ENCODE data around the gene PLEKHF1. TPM values are rescaled to one million over a fixed set of nuclear protein-coding genes. Genes with fewer than 3 reads are reported as not detected.

Gene PLEKHF1
- total RNA-seq, 2 donors from 2014 or later, result 2.6 to 2.8 TPM

DNA sequence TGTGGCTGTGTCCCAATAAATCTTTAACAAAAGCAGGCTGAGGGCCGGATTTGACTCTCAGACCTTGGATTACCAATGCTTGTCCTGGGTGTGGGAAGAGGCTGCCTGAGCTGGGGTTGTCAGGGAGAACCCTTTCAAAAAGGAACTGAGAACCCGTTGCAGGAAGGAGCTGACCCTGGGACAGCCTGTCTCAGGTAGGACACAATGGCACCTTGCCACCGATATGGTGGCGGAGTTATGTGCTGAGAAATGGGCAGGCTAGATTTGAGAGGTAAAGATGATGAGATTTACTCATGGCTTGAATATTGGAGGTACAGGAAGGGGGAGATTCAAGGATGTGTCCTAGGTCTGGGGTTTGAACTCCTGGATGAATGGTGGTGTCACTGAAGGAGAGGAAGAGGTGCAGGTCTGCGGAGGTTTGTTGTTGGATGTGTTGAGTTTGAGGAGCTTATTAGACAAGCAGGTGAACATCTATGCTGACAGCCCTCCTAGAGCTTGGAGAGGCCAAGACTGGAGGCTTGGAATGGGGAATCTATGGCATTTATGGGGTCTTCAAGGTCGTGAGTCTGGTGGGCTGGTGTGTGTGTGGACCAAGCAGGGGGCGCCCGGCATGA lies 7.2 kb downstream of the PLEKHF1 start:
- H3K4me1 ChIP-seq (ENCODE audit: control insufficient read depth, insufficient read depth, low read length), result no peaks in the 10 kb centered on the region
- no peak for DNase-seq
- H3K27ac Mint-ChIP-seq, result no peak overlapping the region

DNA sequence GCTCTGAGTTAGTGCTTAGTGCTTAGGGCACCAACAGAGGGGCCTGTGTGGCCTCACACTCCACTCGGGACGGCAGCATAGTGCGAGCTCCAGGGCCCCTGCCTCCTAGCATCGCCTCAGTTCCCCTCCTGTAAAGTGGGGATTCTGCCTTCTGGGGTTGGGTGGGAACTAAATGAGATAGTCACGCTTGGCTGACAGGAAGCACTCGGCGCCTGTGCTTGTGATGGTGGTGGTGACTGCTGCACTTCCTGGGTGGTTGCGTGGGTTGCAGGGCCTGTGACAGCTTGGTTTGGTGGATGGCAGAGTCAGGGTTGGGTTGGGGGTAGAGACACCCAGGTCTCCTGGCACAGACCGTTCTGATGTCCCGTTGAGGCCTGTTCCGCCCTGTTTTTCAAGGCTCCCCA lies 7.7 kb downstream of the PLEKHF1 start:
- Histone ChIP-seq H3K27me3 (ENCODE audit: control insufficient read depth, insufficient read depth, low read length, poor library complexity, severe bottlenecking) (no peaks in the 10 kb centered on the region), H3K4me3 (ENCODE audit: low read length) (no peak overlapping the region), H3K9me3 (ENCODE audit: control insufficient read depth, low read length) (no peaks in the 10 kb centered on the region), H3K9ac (ENCODE audit: extremely low read depth, low read length, poor library complexity, severe bottlenecking) (no peak overlapping the region), H3K27ac (ENCODE audit: low read depth, low read length) (no peak overlapping the region), H3K36me3 (ENCODE audit: control insufficient read depth, insufficient read depth, low read length) (no peaks in the 10 kb centered on the region), H3K4me1 (ENCODE audit: control insufficient read depth, insufficient read depth, low read length) (no peaks in the 10 kb centered on the region)
- H3K36me3 Mint-ChIP-seq (ENCODE audit: low read depth), result no peaks in the 10 kb centered on the region
- H3K4me3 Mint-ChIP-seq, result no peak overlapping the region
- no peaks in the 10 kb centered on the region for H3K4me1 Mint-ChIP-seq
- no peak overlapping the region for H3K27ac Mint-ChIP-seq
- no peaks in the 10 kb centered on the region for H3K9me3 Mint-ChIP-seq
- no peak for DNase-seq
- 92 to 95% methylated on average over 6 to 11 of the region's 11 CpGs for WGBS, 2 experiments (ENCODE audit: insufficient coverage in 1 of 2, insufficient read length in 1 of 2)
- TF ChIP-seq, protein P1, sequence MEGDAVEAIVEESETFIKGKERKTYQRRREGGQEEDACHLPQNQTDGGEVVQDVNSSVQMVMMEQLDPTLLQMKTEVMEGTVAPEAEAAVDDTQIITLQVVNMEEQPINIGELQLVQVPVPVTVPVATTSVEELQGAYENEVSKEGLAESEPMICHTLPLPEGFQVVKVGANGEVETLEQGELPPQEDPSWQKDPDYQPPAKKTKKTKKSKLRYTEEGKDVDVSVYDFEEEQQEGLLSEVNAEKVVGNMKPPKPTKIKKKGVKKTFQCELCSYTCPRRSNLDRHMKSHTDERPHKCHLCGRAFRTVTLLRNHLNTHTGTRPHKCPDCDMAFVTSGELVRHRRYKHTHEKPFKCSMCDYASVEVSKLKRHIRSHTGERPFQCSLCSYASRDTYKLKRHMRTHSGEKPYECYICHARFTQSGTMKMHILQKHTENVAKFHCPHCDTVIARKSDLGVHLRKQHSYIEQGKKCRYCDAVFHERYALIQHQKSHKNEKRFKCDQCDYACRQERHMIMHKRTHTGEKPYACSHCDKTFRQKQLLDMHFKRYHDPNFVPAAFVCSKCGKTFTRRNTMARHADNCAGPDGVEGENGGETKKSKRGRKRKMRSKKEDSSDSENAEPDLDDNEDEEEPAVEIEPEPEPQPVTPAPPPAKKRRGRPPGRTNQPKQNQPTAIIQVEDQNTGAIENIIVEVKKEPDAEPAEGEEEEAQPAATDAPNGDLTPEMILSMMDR (conservative IDR thresholded peaks at IDR 0.05), result no peak
- H3K27me3 Mint-ChIP-seq (ENCODE audit: insufficient read depth), result no peaks in the 10 kb centered on the region

More for the DNA sequence above, 7.2 kb downstream of the PLEKHF1 start:
- H3K9ac ChIP-seq (ENCODE audit: extremely low read depth, low read length, poor library complexity, severe bottlenecking), result no peak overlapping the region
- no peaks in the 10 kb centered on the region for H3K27me3 ChIP-seq (ENCODE audit: control insufficient read depth, insufficient read depth, low read length, poor library complexity, severe bottlenecking)
- H3K36me3 Mint-ChIP-seq (ENCODE audit: low read depth), result no peaks in the 10 kb centered on the region
- H3K9me3 Mint-ChIP-seq, result no peaks in the 10 kb centered on the region
- H3K9me3 ChIP-seq (ENCODE audit: control insufficient read depth, low read length), result no peaks in the 10 kb centered on the region
- H3K27ac ChIP-seq (ENCODE audit: low read depth, low read length), result no peak overlapping the region
- TF ChIP-seq, protein P1 (conservative IDR thresholded peaks at IDR 0.05), result no peak
- H3K27me3 Mint-ChIP-seq (ENCODE audit: insufficient read depth), result no peaks in the 10 kb centered on the region
- no peaks in the 10 kb centered on the region for H3K36me3 ChIP-seq (ENCODE audit: control insufficient read depth, insufficient read depth, low read length)
- H3K4me3 ChIP-seq (ENCODE audit: low read length), result no peak overlapping the region
- no peaks in the 10 kb centered on the region for H3K4me1 Mint-ChIP-seq
- 82 to 87% methylated on average over 4 to 8 of the region's 8 CpGs for WGBS, 2 experiments (ENCODE audit: insufficient coverage in 1 of 2, insufficient read length in 1 of 2)
- no peak overlapping the region for H3K4me3 Mint-ChIP-seq

DNA sequence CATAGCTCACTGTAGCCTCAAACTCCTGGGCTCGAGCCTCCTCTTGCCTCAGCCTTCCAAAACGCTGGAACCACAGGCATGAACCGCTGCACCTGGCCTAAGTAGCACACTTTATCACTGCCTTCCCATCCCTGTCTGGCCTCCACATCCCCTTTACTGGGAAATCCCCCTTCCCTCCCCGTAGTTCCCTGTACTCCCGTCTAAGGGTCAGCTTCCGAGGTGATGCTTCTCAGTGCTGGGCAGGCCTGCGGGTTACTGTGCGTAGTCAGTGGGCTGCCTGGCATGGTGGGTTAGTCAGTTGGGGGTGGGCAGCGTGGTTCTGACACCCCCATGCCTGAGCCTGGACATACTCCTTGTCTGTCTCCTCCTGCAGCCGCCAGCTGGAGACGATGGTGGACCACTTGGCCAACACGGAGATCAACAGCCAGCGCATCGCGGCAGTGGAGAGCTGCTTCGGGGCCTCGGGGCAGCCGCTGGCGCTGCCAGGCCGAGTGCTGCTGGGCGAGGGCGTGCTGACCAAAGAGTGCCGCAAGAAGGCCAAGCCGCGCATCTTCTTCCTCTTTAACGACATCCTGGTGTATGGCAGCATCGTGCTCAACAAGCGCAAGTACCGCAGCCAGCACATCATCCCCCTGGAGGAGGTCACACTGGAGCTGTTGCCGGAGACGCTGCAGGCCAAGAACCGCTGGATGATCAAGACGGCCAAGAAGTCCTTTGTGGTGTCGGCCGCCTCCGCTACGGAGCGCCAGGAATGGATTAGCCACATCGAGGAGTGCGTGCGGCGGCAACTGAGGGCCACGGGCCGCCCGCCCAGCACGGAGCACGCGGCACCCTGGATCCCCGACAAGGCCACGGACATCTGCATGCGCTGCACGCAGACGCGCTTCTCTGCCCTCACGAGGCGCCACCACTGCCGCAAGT lies 8.4 kb downstream of the PLEKHF1 start:
- Histone ChIP-seq H3K4me1 (ENCODE audit: control insufficient read depth, insufficient read depth, low read length) (no peaks in the 10 kb centered on the region), H3K4me3 (ENCODE audit: low read length) (no peak overlapping the region), H3K36me3 (ENCODE audit: control insufficient read depth, insufficient read depth, low read length) (no peaks in the 10 kb centered on the region), H3K9ac (ENCODE audit: extremely low read depth, low read length, poor library complexity, severe bottlenecking) (no peak overlapping the region), H3K9me3 (ENCODE audit: control insufficient read depth, low read length) (no peaks in the 10 kb centered on the region), H3K27ac (ENCODE audit: low read depth, low read length) (no peak overlapping the region), H3K27me3 (ENCODE audit: control insufficient read depth, insufficient read depth, low read length, poor library complexity, severe bottlenecking) (no peaks in the 10 kb centered on the region)
- H3K27me3 Mint-ChIP-seq (ENCODE audit: insufficient read depth), result no peaks in the 10 kb centered on the region
- no peak for DNase-seq
- H3K36me3 Mint-ChIP-seq (ENCODE audit: low read depth), result no peaks in the 10 kb centered on the region
- H3K27ac Mint-ChIP-seq, result no peak overlapping the region
- 94 to 98% methylated on average over 40 to 57 of the region's 57 CpGs for WGBS, 2 experiments (ENCODE audit: insufficient coverage in 1 of 2, insufficient read length in 1 of 2)
- TF ChIP-seq, protein P1 (conservative IDR thresholded peaks at IDR 0.05), result no peak
- no peaks in the 10 kb centered on the region for H3K4me1 Mint-ChIP-seq
- H3K9me3 Mint-ChIP-seq, result no peaks in the 10 kb centered on the region
- H3K4me3 Mint-ChIP-seq, result no peak overlapping the region

Measured in endodermal cell (in vitro differentiated cells).